ENCODE data around the gene RAB3D. TPM values are rescaled to one million over a fixed set of nuclear protein-coding genes. Genes with fewer than 3 reads are reported as not detected.

Gene RAB3D
- total and polyA plus RNA-seq, 2 of the 4 experiments (the other 2 are of a cell fraction) = 4.8 to 5.5 TPM

DNA sequence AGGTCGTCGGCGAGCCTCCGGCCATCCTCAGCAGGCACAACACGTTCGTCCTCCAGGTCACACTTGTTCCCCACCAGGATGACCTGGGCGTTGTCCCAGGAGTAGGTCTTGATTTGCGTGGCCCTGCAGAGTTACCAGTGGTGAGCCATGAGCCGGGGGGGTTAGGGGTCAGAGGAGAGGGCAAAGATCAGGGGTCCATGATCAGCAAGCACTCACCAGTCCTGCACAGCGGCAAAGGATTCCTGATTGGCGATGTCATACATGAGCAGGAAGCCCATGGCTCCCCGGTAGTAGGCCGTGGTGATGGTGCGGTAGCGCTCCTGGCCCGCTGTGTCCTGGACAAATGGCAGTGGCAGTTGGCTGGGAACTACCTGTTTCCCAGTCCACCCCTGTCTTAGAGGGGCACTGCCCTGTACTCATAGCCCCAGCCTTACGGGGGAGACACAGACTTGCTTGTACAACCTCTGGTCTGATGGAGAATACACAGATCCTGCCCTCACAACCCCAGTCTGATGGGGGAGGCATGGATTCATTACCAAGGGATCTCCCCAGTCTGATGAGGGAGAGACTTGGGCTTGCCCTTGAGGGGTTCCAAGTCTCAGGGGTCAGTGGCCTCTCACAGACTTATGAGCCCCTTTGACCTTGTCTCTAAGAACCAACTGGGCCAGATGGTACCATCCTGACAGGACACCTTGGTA is 3.9 kb downstream of the RAB3D start:
- Histone ChIP-seq H3K4me1 (ENCODE audit: control insufficient read depth, insufficient read depth, low read length) (peaks cover 8% of the 10 kb centered on the region), H2BK120ac (ENCODE audit: low read depth, low read length) (no peak overlapping the region), H3K9me3 (ENCODE audit: control insufficient read depth, insufficient read depth, low read length) (no peaks in the 10 kb centered on the region), H3K9ac (ENCODE audit: low read depth, low read length) (no peak overlapping the region), H2AK9ac (replicated peaks; ENCODE audit: low read depth, low read length, poor library complexity) (no peak overlapping the region), H3K4me3 (ENCODE audit: insufficient read depth, low read depth, low read length) (no peak overlapping the region), H2BK15ac (ENCODE audit: low read depth, low read length) (no peak overlapping the region), H4K5ac (ENCODE audit: low read depth, low read length) (no peak overlapping the region), H3K4me2 (ENCODE audit: low read depth, low read length) (no peak overlapping the region), H4K91ac (ENCODE audit: insufficient read depth, low read depth, low read length) (no peak overlapping the region), H3K18ac (ENCODE audit: low read depth, low read length) (no peak overlapping the region), H4K8ac (ENCODE audit: low read depth in 2 of 2, low read length in 2 of 2) (no peak overlapping the region), H3K27me3 (ENCODE audit: control insufficient read depth, insufficient read depth, low read length) (no peaks in the 10 kb centered on the region), H2AFZ (replicated peaks; ENCODE audit: low read length, poor library complexity) (no peak overlapping the region), H3K23ac (ENCODE audit: low read depth, low read length) (no peak overlapping the region), H3K79me1 (ENCODE audit: low read depth in 1 of 2, low read length in 2 of 2) (peaks cover 0 to 15% of the 10 kb centered on the region in 2 experiments; a peak in 3 of 4 replicates), H4K20me1 (ENCODE audit: insufficient read depth, low read length) (no peaks in the 10 kb centered on the region), H2BK5ac (ENCODE audit: low read depth, low read length, poor library complexity, severe bottlenecking) (no peak overlapping the region), H3K36me3 (ENCODE audit: control insufficient read depth, insufficient read depth, low read length) (peaks cover 23% of the 10 kb centered on the region), H3K9me1 (ENCODE audit: insufficient read depth, low read length) (peaks cover 8% of the 10 kb centered on the region), H3K14ac (replicated peaks; ENCODE audit: low read depth, low read length) (no peak overlapping the region), H2BK20ac (ENCODE audit: low read depth, low read length) (no peak overlapping the region), H3K4ac (ENCODE audit: low read depth, low read length) (no peak overlapping the region), H3K56ac (ENCODE audit: extremely low read depth, insufficient read depth, low read length) (no peak overlapping the region), H2AK5ac (ENCODE audit: low read depth, low read length) (no peak overlapping the region), H3K27ac (ENCODE audit: insufficient read depth, low read length) (no peak overlapping the region)
- dilution Hi-C loops (cut with HindIII; ENCODE audit: low sequenced_read_pairs, unreplicated experiment) = no loop called here
- WGBS, 2 experiments (ENCODE audit: extremely low coverage in 2 of 2, insufficient read length in 1 of 2) = 98% methylated on average over 7 of the region's 17 CpGs; no CpG with 5 or more reads in 1 of the 2 experiments
- DNase-seq (no peak), ATAC-seq (ENCODE audit: low read depth) (no peak)
- no peak for TF ChIP-seq ELK1 (IDR thresholded peaks at IDR 0.05; ENCODE audit: borderline replicate concordance, low read depth, low read length)
- TF ChIP-seq RFX5 (IDR thresholded peaks at IDR 0.05; ENCODE audit: low read depth, low read length) = no peak
- no peak for TF ChIP-seq POLR2A (IDR thresholded peaks at IDR 0.05; ENCODE audit: low read depth, low read length)
- TF ChIP-seq RAD21 (IDR thresholded peaks at IDR 0.05; ENCODE audit: low read length) = no peak
- no peak for TF ChIP-seq FOS (IDR thresholded peaks at IDR 0.05; ENCODE audit: low read depth, low read length)
- no peak for TF ChIP-seq MXI1 (IDR thresholded peaks at IDR 0.05; ENCODE audit: borderline replicate concordance, low read depth, low read length)
- no peak for TF ChIP-seq MAZ (IDR thresholded peaks at IDR 0.05; ENCODE audit: borderline replicate concordance, low read depth, low read length)
- TF ChIP-seq, protein P1, sequence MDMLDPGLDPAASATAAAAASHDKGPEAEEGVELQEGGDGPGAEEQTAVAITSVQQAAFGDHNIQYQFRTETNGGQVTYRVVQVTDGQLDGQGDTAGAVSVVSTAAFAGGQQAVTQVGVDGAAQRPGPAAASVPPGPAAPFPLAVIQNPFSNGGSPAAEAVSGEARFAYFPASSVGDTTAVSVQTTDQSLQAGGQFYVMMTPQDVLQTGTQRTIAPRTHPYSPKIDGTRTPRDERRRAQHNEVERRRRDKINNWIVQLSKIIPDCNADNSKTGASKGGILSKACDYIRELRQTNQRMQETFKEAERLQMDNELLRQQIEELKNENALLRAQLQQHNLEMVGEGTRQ (IDR thresholded peaks at IDR 0.05; ENCODE audit: low read depth, low read length) = no peak
- no peak for TF ChIP-seq BHLHE40 (IDR thresholded peaks at IDR 0.05; ENCODE audit: low read depth, low read length)
- no peak for TF ChIP-seq CHD1 (IDR thresholded peaks at IDR 0.05; ENCODE audit: low read depth, low read length)
- TF ChIP-seq SMC3 (IDR thresholded peaks at IDR 0.05; ENCODE audit: low read depth, low read length) = no peak
- no peak for TF ChIP-seq MAFK (IDR thresholded peaks at IDR 0.05; ENCODE audit: low read depth, low read length)
- TF ChIP-seq NFE2L2 (IDR thresholded peaks at IDR 0.05; ENCODE audit: low read depth, low read length) = no peak
- TF ChIP-seq CEBPB (IDR thresholded peaks at IDR 0.05; ENCODE audit: low read depth, low read length) = no peak
- TF ChIP-seq RCOR1 (IDR thresholded peaks at IDR 0.05; ENCODE audit: insufficient replicate concordance, low read length) = no peak
- TF ChIP-seq, protein P2, sequence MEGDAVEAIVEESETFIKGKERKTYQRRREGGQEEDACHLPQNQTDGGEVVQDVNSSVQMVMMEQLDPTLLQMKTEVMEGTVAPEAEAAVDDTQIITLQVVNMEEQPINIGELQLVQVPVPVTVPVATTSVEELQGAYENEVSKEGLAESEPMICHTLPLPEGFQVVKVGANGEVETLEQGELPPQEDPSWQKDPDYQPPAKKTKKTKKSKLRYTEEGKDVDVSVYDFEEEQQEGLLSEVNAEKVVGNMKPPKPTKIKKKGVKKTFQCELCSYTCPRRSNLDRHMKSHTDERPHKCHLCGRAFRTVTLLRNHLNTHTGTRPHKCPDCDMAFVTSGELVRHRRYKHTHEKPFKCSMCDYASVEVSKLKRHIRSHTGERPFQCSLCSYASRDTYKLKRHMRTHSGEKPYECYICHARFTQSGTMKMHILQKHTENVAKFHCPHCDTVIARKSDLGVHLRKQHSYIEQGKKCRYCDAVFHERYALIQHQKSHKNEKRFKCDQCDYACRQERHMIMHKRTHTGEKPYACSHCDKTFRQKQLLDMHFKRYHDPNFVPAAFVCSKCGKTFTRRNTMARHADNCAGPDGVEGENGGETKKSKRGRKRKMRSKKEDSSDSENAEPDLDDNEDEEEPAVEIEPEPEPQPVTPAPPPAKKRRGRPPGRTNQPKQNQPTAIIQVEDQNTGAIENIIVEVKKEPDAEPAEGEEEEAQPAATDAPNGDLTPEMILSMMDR (conservative IDR thresholded peaks at IDR 0.05; ENCODE audit: low read depth, low read length) = no peak
- BruUV-seq (replicated peaks) = no TSS peak
- CTCF ChIA-PET = no interaction called here
- POLR2A ChIA-PET (ENCODE audit: unreplicated experiment) = no interaction called here
- intact Hi-C loops (cut with micrococcal nuclease) = no loop called here
- in situ Hi-C loops (cut with MboI; ENCODE audit: low sequenced_read_pairs) = no loop called here
